ENCODE results near the gene KIAA0586.

The KIAA0586 gene

GRCh38 chr14:58547649-58548048 is 120.1 kb downstream of the KIAA0586 start:
- Histone ChIP-seq H3K27ac (no peak overlapping the region), H3K4me3 (ENCODE audit: low read depth in 1 of 2, low read length in 1 of 2) (no peak overlapping the region), H3K4me1 (ENCODE audit: control insufficient read depth in 1 of 2, insufficient read depth in 1 of 2, low read depth in 1 of 2, low read length in 1 of 2) (no peaks in the 10 kb centered on the region), H3K9me3 (no peaks in the 10 kb centered on the region), H3K27me3 (no peaks in the 10 kb centered on the region), H3K36me3 (no peaks in the 10 kb centered on the region)
- TF ChIP-seq CTCF (IDR thresholded peaks at IDR 0.05), result no peak

- Histone ChIP-seq H3K4me1 (ENCODE audit: control insufficient read depth in 1 of 2, insufficient read depth in 1 of 2, low read depth in 1 of 2, low read length in 1 of 2) (no peaks in the 10 kb centered on the region), H3K36me3 (no peaks in the 10 kb centered on the region), H3K27ac (no peak overlapping the region), H3K4me3 (ENCODE audit: low read depth in 1 of 2, low read length in 1 of 2) (no peak overlapping the region), H3K27me3 (no peaks in the 10 kb centered on the region), H3K9me3 (no peaks in the 10 kb centered on the region)
- no peak for TF ChIP-seq CTCF (IDR thresholded peaks at IDR 0.05)
Observed at GRCh38 chr14:58549105-58549757, 121.7 kb downstream of the KIAA0586 start.

- H3K27me3 ChIP-seq, result no peaks in the 10 kb centered on the region
- no peaks in the 10 kb centered on the region for H3K9me3 ChIP-seq
- H3K4me1 ChIP-seq (ENCODE audit: control insufficient read depth in 1 of 2, insufficient read depth in 1 of 2, low read depth in 1 of 2, low read length in 1 of 2), result no peaks in the 10 kb centered on the region
- no peak overlapping the region for H3K4me3 ChIP-seq (ENCODE audit: low read depth in 1 of 2, low read length in 1 of 2)
- no peak overlapping the region for H3K27ac ChIP-seq
- no peak for TF ChIP-seq CTCF (IDR thresholded peaks at IDR 0.05)
- no peaks in the 10 kb centered on the region for H3K36me3 ChIP-seq
Observed at GRCh38 chr14:58553959-58554358, 126.4 kb downstream of the KIAA0586 start.

- Histone ChIP-seq H3K9me3 (no peaks in the 10 kb centered on the region), H3K27me3 (no peaks in the 10 kb centered on the region), H3K36me3 (no peaks in the 10 kb centered on the region), H3K4me3 (ENCODE audit: low read depth in 1 of 2, low read length in 1 of 2) (no peak overlapping the region), H3K27ac (no peak overlapping the region), H3K4me1 (ENCODE audit: control insufficient read depth in 1 of 2, insufficient read depth in 1 of 2, low read depth in 1 of 2, low read length in 1 of 2) (peaks cover 6% of the 10 kb centered on the region in 2 experiments)
- no peak for TF ChIP-seq CTCF (IDR thresholded peaks at IDR 0.05)
Observed at GRCh38 chr14:58555647-58556046, 128.1 kb downstream of the KIAA0586 start.

GRCh38 chr14:58557242-58557641 is 129.7 kb downstream of the KIAA0586 start:
- no peak for TF ChIP-seq CTCF (IDR thresholded peaks at IDR 0.05)
- no peak overlapping the region for H3K27ac ChIP-seq
- no peaks in the 10 kb centered on the region for H3K9me3 ChIP-seq
- no peaks in the 10 kb centered on the region for H3K27me3 ChIP-seq
- peaks cover 6 to 7% of the 10 kb centered on the region in 2 experiments for H3K4me1 ChIP-seq (ENCODE audit: control insufficient read depth in 1 of 2, insufficient read depth in 1 of 2, low read depth in 1 of 2, low read length in 1 of 2)
- H3K36me3 ChIP-seq, result no peaks in the 10 kb centered on the region
- H3K4me3 ChIP-seq (ENCODE audit: low read depth in 1 of 2, low read length in 1 of 2), result no peak overlapping the region

Measured in neutrophil (primary cell).